ENCODE data around the gene LPP.

Gene LPP

DNA sequence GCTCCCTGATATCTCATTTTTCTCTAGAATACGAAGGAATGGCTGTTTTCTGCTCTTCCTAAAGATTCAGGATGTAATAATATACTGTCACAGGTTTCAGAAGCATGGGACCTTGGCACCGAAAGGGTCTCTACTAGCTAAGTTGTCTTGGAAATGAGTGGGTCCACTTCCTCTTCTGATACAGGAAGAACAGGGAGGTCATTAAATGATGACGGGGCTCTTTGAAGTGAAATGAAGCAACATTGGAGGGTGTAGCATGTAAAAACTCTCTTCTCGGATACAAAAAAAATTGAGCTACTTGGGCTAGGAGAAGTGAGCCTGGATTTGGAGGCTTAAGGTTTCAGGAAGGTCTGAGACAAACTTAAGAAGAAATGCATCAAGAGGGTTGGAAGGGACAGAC, 668.0 kb downstream of the LPP start:
- no peak for DNase-seq

DNA sequence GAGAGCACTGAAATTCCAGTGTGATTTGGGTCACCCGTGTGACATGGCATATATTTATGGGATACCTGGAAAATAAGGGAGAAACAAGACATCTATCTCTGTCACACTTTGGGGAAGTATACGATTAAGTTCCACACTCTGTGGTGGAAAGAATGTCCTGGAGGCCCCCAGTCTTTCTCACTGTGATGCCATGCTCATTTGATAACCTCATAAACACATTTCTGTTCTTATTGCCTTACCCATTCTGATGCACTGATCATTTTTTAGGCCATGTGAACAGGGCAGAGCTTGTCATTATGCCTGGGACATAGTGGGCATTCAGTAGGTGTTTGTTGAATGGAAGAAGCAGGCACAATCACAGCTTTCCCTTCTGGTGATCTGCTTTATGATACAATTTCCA, 668.5 kb downstream of the LPP start:
- DNase-seq: no peak

DNA sequence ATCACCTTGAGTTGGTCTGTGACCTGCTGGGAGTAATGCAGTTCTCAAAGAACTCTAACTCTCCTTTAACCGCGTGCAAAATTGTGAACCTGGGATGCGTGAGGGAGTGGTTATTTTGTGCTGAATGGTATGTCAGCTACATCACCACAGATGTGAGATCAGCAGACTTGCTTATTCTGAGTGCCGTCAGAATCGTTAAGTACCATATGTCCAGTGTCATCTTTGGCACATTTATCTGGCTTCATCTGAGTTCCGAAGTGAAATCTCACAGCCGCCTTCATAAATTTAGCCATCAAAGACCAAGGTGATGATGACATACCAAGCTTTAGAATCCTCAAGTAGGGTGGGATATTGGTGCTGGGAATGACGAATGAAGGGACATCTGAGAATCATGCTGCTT, 670.6 kb downstream of the LPP start:
- DNase-seq: no peak

DNA sequence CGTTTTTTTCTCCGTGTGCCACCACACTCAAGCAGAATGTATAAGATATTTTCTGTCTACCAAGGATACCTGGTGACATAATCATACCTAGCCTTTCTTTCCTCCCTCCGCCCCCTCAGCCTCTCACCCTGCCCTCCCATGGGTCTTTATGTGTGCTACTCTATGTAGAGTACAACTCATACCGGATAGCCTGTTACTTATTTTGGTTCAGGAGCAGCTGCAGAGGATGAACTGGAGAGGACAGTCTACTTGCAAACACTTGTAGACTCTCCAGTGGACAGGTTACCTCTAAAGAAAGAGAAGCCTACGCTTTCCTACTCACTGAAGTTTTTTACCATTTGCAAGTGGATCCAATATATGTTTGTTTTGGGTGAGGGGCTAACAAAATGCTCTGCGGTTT, 671.9 kb downstream of the LPP start:
- DNase-seq: no peak

DNA sequence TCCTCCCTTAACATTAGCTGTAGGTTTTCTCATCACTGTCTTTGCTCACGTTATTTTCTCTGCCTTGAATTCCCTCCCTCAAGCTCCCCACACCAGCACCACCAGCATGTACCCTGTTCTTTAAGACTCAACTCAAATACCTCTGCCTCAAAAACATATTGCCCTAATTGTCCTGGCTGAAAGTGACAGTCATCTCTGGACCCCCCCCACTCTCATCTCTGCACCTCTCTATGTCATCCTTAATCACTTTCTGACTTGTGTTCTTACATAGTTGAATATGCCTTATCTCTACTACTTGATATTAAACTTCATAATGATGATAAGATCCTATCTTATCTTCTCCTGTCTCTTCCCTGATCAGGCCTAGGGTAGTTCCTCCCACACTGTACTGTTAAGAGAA, 672.6 kb downstream of the LPP start:
- DNase-seq: no peak

DNA sequence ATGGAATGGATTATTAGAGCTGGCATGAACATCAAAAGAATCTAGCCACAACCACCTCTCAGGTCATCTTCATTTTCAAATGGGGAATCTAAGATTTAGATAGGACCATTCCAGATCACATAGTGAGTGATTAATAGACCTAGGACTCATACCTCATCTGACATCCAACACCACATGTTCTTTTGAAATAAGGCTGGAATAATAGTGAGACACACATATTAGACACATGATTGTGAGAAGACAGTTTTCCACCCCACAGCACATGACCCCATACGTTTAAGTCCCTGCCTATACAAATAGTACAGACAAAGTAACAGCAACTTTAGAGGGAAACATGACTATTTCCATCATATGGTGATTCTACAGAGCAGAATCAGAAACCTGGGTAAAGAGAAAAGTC, 673.1 kb downstream of the LPP start:
- no peak for DNase-seq

DNA sequence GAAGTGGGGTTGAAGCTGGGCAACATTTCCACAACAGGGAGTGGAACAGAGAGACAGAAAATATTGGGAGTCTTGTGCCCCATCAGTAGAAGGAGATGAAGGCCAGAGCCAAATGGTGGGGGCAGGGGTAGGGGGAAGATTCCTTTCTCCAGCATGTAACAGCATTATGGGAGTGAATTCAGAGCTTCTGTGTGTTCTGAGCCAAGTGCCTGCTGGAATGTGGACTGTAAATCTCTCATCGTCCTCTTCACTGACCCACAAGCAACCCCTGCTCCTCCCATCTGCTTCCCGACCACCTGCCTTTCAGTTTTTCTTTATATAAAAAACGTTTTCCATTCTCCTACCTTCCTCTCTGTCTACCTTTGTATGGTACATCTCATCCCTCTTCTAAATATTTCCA, 673.6 kb downstream of the LPP start:
- DNase-seq: no peak

DNA sequence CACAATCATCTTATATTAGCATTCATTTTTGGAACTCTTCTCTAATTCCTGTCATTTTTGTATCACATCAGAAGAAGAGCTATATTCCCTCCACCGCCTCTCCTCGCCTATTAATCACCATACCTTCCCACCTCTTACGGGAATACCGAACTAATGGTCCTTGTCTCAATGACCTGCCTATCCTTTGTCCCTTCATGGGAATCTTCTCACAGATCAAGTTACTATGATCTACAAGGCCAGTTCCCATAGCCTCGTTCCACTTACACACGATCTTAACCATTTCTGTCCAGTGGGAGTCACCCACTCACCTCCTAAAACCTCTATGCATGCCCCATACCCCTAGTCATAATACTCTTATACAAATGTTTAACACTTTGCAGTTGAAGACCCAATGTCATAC, 675.2 kb downstream of the LPP start:
- no peak for DNase-seq

DNA sequence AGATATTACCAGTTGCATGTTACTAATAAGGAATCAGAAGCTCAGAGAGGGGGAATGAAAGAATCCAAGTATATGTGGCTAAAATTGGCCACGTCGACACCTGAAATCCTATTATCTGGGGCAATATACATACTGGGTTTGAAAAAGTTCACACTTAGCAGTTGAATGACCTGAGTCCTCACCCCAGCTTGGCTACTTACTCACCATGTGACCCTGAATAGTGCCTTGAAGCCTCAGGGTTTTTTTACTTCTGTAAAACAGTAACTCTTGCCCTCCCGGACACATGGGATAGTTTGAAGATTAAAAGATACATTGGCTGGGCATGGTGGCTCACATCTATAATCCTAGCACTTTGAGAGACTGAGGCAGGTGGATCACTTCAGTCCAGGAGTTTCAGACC, 675.6 kb downstream of the LPP start:
- no peak for DNase-seq

DNA sequence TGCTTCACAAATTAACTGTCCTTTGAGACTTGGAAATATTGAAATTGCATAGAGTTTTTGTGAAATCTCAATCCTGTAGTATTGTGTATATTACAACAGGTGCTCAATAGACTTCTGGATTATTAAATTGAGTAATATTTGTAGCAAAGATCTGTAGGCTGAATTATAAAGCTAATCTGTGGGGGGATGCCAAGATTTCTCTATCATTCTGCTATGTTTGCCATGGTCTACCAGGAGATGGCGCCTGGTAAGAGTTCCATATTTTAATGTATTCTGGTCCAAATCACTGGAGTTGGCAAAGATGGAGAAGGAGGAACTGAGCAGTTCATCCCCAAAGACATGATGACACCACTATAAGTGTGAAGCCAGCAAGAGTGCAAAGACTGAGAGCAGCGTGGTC, 676.9 kb downstream of the LPP start:
- no peak for DNase-seq

DNA sequence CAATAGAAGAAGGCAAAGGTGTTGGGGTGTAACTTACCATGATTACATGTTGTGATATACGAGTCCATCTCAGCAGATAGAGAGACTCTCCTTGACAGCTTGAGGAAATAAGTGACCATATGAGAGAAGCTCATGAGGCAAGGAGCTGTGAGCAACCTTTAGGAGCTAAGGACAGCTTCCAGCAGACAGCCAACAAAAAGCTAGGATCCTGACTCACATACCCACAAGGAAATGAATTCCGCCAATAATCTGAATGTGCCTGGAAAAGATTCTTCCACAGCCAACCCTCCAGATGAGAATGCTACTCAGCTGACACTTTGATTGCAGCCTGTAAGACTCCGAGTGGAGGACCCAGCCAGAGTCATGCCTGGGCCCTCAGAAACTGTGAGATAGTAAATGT, 678.2 kb downstream of the LPP start:
- no peak for DNase-seq

DNA sequence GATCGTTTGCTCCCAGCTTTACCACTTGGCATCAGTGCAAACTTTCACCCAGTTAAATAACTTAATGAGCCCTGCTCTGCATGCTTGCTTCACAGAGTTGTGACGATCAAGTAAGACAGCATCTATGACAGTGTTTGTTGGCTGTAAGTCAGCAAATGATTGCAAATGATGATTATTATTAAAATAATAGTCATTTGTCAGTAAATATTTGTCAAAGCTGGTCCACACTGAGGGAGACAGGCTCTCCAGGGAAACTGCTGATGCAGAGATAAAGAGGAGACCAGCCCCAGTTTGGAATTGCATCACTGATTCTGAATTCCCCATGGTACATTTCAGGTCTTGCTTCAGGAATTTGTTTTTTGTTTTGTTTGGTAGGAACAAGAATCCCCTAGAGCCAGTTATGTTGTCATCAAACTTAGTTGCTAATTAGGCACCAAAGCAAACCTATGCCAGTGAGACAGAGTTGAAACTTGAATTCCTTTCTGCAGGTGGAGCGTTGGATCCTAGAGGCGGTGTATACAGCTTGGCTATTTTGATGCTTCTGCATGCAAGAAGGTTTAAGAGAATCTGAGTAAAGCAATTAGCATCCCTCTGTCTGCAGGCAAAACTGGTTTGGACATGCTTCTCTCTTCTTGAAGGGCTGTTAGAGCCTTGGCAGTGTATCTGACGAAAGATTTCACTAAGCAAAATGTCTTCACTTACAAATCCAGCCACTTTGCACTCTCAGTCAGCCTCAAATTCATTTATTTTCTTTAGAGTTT, 679.2 kb downstream of the LPP start:
- no peak for DNase-seq

DNA sequence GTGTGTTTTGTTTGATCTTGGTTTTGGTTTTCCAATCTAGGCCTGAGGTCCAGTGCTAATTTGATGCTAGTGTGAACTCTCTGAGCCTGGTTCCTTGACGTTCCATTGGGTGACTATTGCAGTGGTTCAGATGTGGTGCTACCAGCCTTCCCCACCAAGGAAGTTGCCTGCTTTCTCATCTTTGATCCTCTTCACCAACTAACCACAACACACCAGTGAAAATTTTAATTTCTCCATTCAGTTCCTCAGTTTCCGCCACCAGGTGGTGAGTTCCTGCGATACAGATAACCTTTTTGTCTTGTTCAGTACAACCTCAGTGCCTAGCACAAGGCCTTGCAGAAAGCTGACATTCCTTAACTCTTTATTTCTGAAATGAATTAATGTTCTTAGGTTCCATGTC, 680.4 kb downstream of the LPP start:
- no peak for DNase-seq

DNA sequence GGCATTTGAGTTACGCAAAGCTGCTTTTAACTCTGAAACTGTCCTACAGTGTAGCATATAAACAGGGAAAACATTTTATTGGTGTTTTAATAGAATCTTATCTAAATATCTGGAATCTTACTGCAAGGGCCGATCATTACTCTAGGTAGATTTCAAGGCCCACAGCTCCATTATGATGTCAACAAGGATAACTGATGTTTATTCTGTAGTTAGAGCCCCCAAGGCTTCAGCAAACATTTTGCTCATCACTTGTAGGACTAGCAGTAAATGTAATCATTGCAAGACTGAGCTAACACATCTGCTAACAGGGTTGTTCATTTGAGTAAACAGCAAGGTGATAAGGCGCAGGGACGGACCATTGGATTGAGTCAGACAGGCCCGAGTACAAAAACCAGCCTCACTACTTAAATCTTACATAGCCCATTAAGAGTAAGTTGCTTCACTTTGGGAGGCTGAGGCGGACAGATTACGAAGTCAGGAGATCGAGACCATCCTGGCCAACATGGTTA, 685.3 kb downstream of the LPP start:
- DNase-seq: no peak

DNA sequence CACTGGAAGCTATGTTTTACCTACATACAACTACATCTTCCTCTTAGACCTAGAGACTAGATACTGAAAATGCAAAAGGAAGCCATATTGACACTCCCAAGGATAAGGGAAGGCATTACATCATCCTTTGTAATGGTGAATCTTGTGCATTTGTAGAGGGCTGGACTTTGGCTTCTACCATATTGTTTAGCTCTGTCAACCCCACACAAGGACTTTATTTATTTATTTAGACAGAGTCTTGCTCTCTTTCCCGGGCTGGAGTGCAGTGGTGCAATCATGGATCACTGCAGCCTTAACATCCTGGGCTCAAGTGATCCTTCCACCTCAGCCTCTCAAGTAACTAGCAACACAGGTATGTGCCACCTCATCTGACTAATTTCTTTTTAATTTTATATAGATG, 686.3 kb downstream of the LPP start:
- DNase-seq: no peak

DNA sequence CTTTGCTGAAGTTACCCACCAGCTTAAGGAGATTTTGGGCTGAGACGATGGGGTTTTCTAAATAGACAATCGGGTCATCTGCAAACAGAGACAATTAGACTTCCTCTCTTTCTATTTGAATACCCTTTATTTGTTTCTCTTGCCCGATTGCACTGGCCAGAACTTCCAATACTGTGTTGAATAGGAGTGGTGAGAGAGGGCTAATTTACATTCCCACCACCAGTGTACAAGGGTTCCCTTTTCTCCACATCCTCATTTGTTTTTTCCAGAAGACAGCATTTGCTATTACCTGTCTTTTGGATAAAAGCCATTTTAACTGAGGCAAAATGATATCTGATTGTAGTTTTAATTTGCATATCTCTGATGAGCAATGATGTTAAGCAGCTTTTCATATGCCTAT, 687.9 kb downstream of the LPP start:
- no peak for DNase-seq

DNA sequence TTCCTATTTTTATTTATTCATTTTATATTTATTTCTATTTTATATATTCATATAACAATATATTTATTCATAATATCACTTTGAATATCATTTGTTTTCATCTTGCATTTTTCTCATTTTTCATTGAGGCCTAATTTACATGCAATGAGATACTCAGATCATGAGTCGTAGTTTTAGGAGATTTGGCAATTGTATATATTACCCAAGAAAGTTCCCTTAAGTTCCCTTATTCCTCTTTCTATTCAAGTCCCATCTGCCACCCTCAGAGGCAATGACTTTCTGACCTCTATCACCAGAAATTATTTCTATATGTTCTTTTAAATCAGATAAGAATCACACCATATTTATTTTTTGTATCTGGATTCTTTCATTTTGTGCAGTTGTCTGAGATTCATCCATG, 688.7 kb downstream of the LPP start:
- no peak for DNase-seq

DNA sequence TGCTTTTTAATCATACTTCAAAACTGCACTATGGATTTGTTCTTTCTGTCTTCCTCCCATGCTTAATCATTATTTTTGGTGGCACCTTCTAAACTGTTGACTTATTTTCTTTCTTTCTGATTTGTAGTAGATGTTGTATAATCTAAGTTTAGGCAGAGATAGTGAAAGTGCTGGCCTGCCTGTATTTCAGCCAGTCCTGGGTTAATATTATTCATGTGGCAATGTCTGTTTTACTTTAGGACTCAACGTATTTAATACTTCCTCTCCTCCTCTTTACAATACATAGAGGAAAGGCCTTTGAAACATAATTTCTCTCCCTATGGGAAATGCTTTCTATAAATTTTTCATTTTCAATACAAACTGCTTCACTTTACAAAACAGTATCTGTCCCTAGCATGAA, 690.1 kb downstream of the LPP start:
- DNase-seq: no peak

DNA sequence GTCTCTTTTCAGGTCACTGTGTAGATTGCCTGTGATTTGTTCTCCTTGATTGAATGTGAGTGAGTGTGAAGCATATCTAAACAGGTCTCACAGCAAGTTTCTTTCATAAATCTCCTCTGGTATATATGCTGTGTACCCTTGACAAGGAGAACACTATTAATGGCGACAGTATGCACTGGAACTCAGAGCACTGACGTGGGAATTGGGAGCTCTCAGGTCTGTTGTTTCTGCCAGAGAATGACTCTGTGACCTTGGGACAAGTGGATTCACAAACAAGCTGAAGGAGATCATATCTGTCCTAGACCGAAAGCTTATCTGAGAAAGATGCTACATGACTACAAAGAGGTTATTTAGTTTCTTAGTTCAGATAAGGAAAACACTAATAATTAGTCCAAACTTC, 691.6 kb downstream of the LPP start:
- DNase-seq: no peak

DNA sequence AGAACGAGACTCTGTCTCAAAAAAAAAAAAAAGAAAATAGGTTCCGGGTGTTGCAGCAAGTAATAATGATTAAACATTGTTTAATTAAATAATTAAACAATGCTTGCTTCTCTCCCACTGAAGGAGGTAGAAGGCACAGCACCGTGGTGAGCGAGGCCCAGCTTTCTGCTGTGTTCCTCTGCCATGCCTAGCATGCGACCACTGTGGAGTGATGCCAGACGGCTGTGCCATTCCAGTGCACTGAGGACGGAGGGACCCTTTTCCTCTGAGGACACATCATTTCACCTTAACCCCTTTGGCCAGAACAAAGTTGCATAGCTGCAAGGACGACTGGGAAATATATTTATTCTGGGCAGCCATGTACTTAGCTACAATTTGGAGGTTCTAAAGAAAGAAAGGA, 695.0 kb downstream of the LPP start:
- no peak for DNase-seq

DNA sequence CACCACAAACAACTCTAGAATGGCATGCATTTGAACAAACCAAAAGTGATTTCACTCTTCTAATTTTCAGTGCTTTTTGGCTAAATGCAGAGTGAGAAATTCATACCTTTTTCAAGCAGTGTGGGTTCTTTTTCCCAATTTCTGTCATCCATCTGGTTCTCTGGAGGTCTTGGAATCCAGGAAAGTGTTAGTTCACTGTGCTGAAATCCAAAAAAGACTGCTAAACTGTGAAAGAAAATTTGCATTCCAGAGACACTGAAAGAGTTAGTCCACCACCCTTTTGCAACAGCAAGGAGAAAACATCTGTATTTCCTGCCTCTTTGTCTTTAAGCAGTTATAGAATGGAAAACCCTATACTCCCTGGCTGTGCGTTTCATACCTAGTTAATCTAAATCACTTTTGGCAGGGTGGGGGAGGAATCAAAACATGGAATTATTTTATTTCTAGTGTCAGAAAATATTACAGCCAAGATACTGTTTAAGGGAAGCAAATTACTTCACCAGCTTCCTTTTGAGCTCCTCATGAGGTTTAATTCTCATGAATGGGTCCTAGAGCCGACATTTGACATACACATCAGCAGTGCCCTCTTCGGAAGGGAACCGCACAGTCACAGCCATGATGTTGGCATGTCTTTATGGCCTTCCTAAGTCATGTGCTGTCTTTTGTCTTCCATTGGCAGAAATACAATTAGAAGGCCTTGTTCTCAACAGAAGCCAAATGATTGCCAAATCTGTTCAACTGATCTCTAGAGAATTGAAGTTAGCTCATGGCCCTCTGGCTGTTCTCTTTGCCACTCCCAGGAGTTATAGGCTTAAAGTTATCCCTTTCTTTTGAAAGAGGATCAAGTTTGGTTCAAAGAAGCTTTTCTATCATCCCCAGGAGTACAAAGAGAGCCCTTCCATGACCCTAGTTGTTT, 700.2 kb downstream of the LPP start:
- no peak for DNase-seq

DNA sequence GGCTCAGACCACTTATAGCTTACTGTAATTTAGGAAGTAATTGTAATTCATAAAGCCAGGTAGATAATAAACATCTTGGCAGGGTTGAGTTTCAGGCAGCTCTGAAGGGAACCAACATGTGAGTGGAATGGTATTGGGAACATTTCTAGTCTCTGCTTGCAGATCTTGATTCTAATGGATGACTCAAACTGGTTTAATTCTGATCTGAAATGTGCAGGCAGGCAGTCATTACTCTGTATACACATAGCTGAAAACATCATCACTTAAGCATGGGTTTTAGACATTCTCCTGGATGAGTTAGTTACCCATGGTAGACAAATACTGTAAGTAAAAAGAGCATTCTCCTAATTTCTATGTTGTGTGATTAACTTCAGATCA, 700.8 kb downstream of the LPP start:
- DNase-seq: no peak

DNA sequence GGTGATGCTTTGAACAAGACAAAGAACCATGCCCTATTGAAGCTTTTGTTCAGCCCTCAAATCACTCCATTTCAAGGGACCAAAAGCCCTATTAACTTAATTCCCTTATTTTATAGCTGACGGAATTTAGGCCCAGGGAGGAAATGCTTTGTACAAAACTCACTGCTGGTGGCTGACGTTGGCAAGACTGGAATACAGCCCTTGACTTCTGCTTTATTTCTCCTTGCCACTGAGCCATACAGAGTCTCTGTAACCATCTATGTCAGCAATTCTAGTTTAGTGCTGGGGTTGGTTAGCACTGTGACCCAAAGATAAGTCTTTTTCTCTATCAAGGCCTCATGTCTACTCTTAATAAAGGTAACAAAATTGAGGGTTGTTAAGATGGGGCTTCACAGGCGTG, 701.7 kb downstream of the LPP start:
- no peak for DNase-seq

DNA sequence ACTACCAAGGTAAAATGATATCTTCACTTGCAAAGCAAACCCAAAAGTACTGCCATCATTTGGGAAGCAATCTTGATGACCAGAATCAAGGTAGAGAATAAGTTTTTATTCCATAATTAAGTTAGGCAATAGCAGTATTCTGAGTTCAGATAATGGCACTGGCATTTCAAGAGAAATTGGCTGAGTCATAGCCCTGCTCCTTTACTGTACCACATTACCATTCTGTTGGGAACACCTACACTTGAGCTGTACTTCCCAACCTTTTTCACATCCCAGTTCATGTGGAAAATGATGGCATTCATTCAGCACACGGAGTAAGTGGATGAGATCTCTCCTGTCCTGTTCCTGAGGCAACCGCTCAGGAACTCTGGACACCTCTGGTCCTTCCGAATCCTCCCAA, 706.2 kb downstream of the LPP start:
- DNase-seq: no peak
